ENCODE measurements around the gene TKFC.

Gene TKFC

GRCh38 chr11:61325649-61326414, 7.2 kb upstream of the TKFC start:
- DNase-seq = no peak

GRCh38 chr11:61327669-61328071, 5.4 kb upstream of the TKFC start:
- DNase-seq = no peak

- DNase-seq = no peak
Measured at GRCh38 chr11:61328351-61328750, 4.7 kb upstream of the TKFC start.

DNA sequence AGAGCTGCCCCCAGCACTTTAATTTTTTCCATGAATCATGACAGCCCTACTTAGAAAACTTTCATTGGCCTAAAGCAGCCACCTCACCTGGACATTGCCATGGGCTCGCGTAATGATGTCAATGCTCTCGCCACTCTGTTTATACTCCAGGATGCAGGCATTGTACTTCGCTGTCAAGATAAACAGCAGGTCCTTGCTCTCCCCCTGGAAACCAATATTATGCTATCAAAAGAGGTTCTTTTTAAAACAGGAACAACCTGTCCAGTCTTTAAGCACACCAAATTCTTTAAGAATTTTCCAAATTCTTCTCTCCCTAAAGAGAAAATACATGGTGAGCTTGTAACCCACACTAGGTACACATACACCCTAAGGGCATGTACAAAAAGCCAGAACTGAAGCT, 3.2 kb upstream of the TKFC start:
- no peak for DNase-seq

DNA sequence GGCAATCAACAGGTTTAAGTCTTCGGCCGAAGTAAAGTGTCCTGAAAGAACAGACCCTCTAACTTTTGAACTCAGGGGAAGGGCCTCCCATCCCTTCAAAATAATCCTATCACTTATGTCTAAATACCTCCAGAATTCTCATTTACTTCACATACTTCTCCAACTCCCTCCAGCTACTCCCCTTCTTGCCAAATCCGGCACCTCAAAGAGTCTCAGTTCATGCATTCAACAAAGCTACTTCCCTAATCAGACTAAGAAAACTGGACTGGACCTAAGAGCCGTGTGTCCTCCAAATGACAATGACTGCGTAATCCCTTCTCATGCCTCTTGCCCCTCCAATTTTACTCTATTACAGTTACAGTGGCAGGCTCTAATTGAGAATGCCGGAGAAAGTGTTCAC, 1.4 kb upstream of the TKFC start:
- no peak for DNase-seq

- no peak for DNase-seq
Measured at GRCh38 chr11:61332281-61332796, 689 bp upstream of the TKFC start.

DNA sequence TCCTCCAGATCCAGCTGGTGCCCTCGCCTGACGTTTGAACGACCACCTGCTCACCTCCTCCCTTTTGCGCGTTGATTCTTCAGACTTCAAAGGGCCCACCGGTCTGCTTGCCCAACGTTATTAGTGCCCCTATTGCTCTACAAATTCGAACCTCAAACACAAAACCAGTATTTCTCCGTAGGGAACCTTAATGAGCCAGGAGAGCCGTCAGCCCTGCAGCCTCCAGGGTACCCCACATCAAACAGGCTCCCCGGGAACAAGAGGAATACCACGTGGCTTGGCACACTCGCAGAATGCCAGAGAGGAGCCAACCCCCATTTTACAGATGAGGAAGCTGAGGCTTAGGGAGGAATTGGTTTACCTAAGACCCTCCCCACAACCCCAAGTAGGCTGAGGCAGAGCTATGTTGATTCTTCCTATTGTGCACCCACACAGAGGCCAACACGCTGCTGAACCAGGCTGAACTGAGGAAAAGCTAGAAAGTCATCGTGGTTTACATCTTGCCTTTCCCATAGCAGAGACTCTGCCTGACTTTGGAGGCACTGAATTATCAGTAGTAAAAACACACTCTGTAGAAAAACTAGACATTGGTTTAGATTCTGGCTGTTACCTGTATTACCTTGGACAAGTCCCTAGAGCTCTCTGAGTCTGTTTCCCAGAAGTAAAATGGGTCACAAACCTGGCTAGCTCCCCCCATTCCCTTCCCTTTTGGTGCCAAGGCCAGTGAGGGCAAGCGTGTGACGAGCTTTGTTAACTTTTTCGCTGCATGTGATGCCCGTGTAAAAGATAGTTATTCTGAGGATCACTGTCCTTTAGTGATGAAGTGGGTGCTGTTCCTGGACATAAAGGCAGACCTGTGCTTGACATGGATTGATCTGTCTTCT, 764 bp downstream of the TKFC start:
- DNase-seq = no peak

GRCh38 chr11:61334434-61335354, 1.7 kb downstream of the TKFC start:
- no peak for DNase-seq

DNA sequence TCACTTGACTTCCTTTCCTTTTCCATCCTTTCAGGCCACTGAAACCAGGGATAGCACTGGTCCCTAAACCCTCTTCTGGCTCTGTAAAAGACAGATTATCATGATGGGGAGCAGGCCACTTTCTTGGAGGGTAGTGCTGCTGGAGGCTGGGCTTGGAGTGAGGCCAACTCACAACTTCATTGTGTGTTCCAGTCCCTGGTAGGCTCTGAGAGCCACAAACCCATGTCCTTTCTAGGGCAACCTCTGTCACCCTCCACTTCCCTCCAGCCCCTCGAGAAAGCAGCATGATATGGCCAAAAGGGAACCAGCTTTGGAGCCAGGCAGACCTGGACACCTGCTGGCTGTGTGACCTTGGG, 2.3 kb downstream of the TKFC start:
- DNase-seq = no peak

DNA sequence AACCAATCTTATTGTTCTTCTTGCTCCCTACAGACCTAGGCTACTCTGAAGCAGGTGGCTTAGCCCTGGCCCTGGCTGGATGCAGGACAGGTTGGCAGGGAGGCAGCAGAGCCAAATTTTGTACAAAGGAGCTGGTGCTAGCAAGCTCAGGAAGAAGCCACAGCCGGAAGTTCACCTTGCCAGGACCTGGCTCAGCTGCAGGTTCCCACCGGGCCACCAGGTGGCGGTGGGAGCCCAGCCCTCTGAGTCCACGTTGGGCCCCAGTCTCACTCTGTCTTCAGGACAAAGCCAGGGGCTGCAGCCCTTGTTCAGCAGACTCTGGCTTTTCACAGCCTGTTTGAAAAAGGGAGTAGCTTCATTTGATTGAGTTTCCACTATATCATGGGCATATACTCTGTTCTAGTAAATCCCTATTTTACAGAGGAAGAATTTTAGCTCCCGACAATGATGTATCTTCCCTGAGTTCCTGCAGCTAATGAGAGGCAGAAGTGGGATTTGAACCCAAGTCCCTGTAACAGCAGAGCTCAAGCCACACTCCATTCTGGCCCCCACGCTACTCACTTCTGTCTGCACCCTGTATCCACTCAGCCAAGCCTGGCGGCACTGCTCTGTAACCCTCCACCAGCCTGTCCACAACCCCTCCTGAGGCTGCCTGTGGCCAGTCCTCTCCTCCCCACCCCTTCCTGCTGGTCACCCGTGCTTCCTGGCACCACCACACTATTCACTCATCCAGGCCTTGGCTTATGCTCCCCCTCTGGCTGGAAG, 3.3 kb downstream of the TKFC start:
- DNase-seq = peak; percentile 12

- no peak for DNase-seq
Measured at GRCh38 chr11:61337706-61338470, 4.9 kb downstream of the TKFC start.

GRCh38 chr11:61338783-61339489, 5.9 kb downstream of the TKFC start:
- no peak for DNase-seq

GRCh38 chr11:61339490-61339878, 6.5 kb downstream of the TKFC start:
- no peak for DNase-seq

DNA sequence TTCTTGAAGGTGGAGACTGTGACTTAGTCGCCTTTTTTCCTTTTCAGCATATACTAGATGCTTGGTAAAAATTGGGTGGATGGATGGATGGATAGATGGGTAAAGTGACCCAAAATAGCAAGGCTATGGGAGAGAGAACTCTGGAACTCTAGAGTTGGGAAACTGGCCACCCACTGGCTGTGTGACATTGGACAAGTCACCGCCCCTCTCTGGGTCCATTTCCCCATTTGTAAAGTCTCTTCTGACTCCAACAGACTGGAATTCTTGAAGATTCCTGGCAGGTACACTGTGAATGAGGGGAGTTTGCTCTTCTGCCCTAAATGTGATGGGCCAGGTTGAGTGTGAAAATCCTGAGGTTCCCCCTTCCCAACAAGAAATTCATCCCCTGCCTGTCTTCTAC, 8.0 kb downstream of the TKFC start:
- DNase-seq = no peak

DNA sequence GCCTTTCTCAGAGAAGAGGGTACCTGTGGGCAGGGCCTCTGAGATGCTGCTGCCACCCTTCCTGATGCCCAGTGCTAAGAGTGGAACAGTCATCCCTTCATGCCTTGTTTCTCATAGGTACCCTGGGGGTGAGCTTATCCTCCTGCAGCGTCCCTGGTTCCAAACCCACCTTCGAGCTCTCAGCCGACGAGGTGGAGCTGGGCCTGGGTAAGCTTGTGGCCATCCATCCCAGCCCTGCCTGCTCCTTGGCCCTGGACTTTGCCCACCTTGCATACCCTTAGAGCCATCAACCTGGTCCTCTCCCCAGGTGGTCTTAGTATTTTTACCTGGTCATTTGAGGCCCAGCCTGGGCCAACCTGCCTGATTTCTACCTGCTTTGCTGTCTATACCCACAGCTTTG, 8.7 kb downstream of the TKFC start:
- no peak for DNase-seq

DNA sequence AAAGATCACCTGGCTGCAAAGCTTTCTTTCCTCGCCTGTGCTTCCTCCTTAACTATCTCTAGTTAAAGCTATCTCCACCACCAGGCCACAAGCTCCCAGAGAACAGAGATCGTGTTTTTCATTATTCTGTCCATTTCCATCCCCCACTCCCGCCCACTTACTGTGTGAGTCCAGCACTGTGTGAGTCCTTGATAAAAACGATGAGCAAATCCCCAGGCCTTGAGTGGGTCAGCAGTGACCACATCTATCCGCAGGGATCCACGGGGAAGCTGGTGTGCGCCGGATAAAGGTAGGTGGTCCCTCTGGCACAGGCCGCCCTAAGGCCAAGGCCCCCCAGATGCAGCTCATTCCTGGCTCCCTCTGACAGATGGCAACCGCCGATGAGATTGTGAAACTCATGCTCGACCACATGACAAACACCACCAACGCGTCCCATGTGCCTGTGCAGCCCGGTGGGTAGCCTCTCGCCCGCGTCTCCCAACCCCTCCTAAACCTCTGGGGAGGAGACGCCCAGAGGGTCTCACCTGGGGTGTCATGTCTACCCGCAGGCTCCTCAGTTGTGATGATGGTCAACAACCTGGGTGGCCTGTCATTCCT, 9.3 kb downstream of the TKFC start:
- no peak for DNase-seq

GRCh38 chr11:61343792-61344745, 11.0 kb downstream of the TKFC start:
- DNase-seq = no peak

DNA sequence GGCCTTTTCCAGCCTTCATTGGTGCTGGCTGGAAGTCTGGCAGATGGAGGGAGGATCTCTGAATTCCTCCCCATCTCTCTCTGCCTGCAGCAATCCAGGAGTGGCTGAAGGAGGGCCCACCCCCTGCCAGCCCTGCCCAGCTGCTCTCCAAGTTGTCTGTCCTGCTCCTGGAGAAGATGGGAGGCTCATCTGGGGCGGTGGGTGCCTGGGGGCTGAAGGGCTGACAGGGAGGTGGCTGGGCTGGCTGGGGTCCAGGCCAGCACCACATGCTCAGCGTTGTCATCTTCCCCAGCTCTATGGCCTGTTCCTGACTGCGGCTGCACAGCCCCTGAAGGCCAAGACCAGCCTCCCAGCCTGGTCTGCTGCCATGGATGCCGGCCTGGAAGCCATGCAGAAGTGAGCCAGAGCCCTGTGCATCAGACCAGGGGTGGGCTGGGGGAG, 12.2 kb downstream of the TKFC start:
- no peak for DNase-seq

Data from NCI-H1436 treated with DMSO at 0.1 percent for 48 hours (cell line).